Astrocyte (in vitro differentiated cells and primary cell): ENCODE data around the gene GRIP1. TPM values are rescaled to one million over a fixed set of nuclear protein-coding genes. Genes with fewer than 3 reads are reported as not detected.

Source experiments
- DNase-seq: peaks from one replicate; pipeline ENCODE4 v3.0.0-alpha.2; 2010; ENCODE audit warnings: low read depth
- FAIRE-seq: peaks from 2 replicates; lab custom pipeline; 2011; peaks lifted over from hg19 to GRCh38; lab: Jason Lieb, UNC
- H2AFZ ChIP-seq: 2 replicates; pipeline ENCODE4 v1.6.0; 2012; ENCODE audit warnings: low read depth, low read length, inconsistent platforms
- H3K27ac ChIP-seq: 2 replicates; pipeline ENCODE4 v1.5.1; 2011; ENCODE audit warnings: low read depth, low read length, inconsistent platforms
- H3K27me3 ChIP-seq: 2 replicates; pipeline ENCODE4 v1.6.0; 2011; ENCODE audit warnings: low read length, inconsistent platforms; ENCODE audit not compliant: insufficient read depth
- H3K36me3 ChIP-seq: 2 replicates; pipeline ENCODE4 v1.5.1; 2011; ENCODE audit warnings: low read length, inconsistent platforms; ENCODE audit not compliant: insufficient read depth
- H3K4me1 ChIP-seq: 2 replicates; pipeline ENCODE4 v1.5.1; 2011; ENCODE audit warnings: low read length, inconsistent platforms; ENCODE audit not compliant: insufficient read depth
- H3K4me2 ChIP-seq: 2 replicates; pipeline ENCODE4 v1.6.0; 2012; ENCODE audit warnings: low read length, inconsistent platforms
- H3K4me3 ChIP-seq: 2 replicates; pipeline ENCODE4 v1.5.1; 2011; ENCODE audit warnings: low read depth, mild to moderate bottlenecking, low read length, inconsistent platforms; ENCODE audit not compliant: insufficient read depth
- H3K79me2 ChIP-seq: 2 replicates; pipeline ENCODE4 v1.6.0; 2012; ENCODE audit warnings: mild to moderate bottlenecking, low read length, inconsistent platforms; ENCODE audit not compliant: insufficient read depth
- H3K9ac ChIP-seq: 2 replicates; pipeline ENCODE4 v1.6.0; 2012; ENCODE audit warnings: mild to moderate bottlenecking, low read length, inconsistent platforms
- H3K9me3 ChIP-seq: 2 replicates; pipeline ENCODE4 v1.5.1; 2012; ENCODE audit warnings: low read depth, mild to moderate bottlenecking, low read length, inconsistent platforms; ENCODE audit not compliant: insufficient read depth
- H4K20me1 ChIP-seq: 2 replicates; pipeline ENCODE4 v1.6.0; 2012; ENCODE audit warnings: low read length, inconsistent platforms; ENCODE audit not compliant: insufficient read depth
- H3K27ac Mint-ChIP-seq: one replicate; pipeline ENCODE4 v1.8.0; 2021; ENCODE audit warnings: mild to moderate bottlenecking, mixed read lengths; ENCODE audit not compliant: unreplicated experiment
- H3K27me3 Mint-ChIP-seq: one replicate; pipeline ENCODE4 v1.8.0; 2021; ENCODE audit warnings: low read depth, mixed read lengths; ENCODE audit not compliant: unreplicated experiment
- H3K36me3 Mint-ChIP-seq: one replicate; pipeline ENCODE4 v1.8.0; 2021; ENCODE audit warnings: low read depth, mixed read lengths; ENCODE audit not compliant: unreplicated experiment
- H3K4me1 Mint-ChIP-seq: one replicate; pipeline ENCODE4 v1.8.0; 2021; ENCODE audit warnings: low read depth, mixed read lengths; ENCODE audit not compliant: unreplicated experiment
- H3K4me3 Mint-ChIP-seq: one replicate; pipeline ENCODE4 v1.8.0; 2021; ENCODE audit warnings: mild to moderate bottlenecking, moderate library complexity, mixed read lengths; ENCODE audit not compliant: unreplicated experiment
- H3K9me3 Mint-ChIP-seq: one replicate; pipeline ENCODE4 v1.8.0; 2021; ENCODE audit warnings: mild to moderate bottlenecking, mixed read lengths; ENCODE audit not compliant: unreplicated experiment
- EZH2 ChIP-seq: IDR thresholded peaks from 2 replicates; pipeline ENCODE4 v1.6.1; 2012; ENCODE audit warnings: mild to moderate bottlenecking, low read length, inconsistent platforms; ENCODE audit not compliant: insufficient read depth
- total RNA-seq: library from RNA; stranded (reverse); gene quantifications from 2 replicates; pipeline ENCODE4 v1.2.1, GENCODE V29; 2021
- TF ChIP-seq, protein P1 (sequence below): IDR thresholded peaks from 2 replicates; pipeline ENCODE4 v1.5.1; 2011; ENCODE audit warnings: low read depth, mild to moderate bottlenecking, inconsistent platforms, low read length, moderate library complexity; ENCODE audit not compliant: insufficient read depth

The GRIP1 gene
- total RNA-seq, 1 donor from 2014 or later = 16.7 TPM

DNA sequence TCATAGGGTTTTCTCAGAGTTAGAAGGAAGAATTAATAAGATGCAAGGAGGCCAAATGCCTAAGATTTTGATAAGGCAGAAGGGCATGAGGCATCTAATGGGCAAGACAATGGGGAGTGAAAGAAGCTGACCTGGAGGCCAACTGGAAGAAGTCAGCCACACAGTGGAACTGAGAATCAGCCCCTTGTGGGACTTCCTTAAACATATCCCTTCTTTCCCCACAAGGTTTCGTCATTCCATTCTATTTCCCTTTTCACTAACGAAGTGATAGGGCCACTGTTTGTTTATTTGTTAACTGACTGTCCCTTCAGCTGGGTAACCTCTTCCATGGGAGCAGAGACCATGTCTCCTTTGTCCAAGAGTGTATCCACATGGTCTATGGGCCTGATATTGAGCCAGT lies 290.4 kb downstream of the GRIP1 start:
- H3K4me2 ChIP-seq = no peak overlapping the region
- H3K36me3 Mint-ChIP-seq = peaks cover 2% of the 10 kb centered on the region
- H3K27ac Mint-ChIP-seq = no peak overlapping the region
- no peak overlapping the region for H3K9ac ChIP-seq
- FAIRE-seq = no peak
- DNase-seq = no peak
- H3K36me3 ChIP-seq = no peaks in the 10 kb centered on the region
- H2AFZ ChIP-seq = no peak overlapping the region
- H3K4me3 Mint-ChIP-seq = no peak overlapping the region
- H3K9me3 Mint-ChIP-seq = no peaks in the 10 kb centered on the region
- TF ChIP-seq, protein P1, sequence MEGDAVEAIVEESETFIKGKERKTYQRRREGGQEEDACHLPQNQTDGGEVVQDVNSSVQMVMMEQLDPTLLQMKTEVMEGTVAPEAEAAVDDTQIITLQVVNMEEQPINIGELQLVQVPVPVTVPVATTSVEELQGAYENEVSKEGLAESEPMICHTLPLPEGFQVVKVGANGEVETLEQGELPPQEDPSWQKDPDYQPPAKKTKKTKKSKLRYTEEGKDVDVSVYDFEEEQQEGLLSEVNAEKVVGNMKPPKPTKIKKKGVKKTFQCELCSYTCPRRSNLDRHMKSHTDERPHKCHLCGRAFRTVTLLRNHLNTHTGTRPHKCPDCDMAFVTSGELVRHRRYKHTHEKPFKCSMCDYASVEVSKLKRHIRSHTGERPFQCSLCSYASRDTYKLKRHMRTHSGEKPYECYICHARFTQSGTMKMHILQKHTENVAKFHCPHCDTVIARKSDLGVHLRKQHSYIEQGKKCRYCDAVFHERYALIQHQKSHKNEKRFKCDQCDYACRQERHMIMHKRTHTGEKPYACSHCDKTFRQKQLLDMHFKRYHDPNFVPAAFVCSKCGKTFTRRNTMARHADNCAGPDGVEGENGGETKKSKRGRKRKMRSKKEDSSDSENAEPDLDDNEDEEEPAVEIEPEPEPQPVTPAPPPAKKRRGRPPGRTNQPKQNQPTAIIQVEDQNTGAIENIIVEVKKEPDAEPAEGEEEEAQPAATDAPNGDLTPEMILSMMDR = no peak
- TF ChIP-seq EZH2 = no peak
- H3K4me1 Mint-ChIP-seq = no peaks in the 10 kb centered on the region
- no peaks in the 10 kb centered on the region for H3K27me3 Mint-ChIP-seq
- no peaks in the 10 kb centered on the region for H3K79me2 ChIP-seq
- no peaks in the 10 kb centered on the region for H3K4me1 ChIP-seq
- H3K4me3 ChIP-seq = no peak overlapping the region
- no peaks in the 10 kb centered on the region for H4K20me1 ChIP-seq
- H3K9me3 ChIP-seq = no peaks in the 10 kb centered on the region
- no peaks in the 10 kb centered on the region for H3K27me3 ChIP-seq
- no peak overlapping the region for H3K27ac ChIP-seq

DNA sequence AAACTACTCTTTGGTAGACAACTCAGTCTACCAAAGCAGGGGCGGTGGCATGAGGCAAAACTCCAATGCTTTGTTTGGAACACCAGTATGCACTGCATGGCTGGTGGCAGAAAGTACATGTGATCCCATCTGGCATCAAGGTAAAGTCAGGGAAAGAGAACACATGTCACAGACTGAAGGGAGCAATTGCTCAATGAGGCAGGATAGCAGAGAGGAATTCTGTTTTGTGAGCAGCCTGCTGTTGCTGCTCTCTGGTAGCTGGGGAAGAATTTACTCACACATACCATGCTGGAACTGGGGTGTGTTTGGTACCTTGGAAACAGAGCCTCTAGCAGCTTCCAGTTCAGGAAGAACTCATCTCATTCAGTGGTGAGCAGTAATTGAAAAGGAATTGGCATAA lies 291.8 kb downstream of the GRIP1 start:
- H3K9ac ChIP-seq = no peak overlapping the region
- no peaks in the 10 kb centered on the region for H3K4me1 ChIP-seq
- H4K20me1 ChIP-seq = no peaks in the 10 kb centered on the region
- FAIRE-seq (no peak), DNase-seq (no peak)
- Mint-ChIP-seq H3K4me3 (no peak overlapping the region), H3K27me3 (no peaks in the 10 kb centered on the region), H3K4me1 (no peaks in the 10 kb centered on the region), H3K9me3 (no peaks in the 10 kb centered on the region), H3K36me3 (peaks cover 2% of the 10 kb centered on the region), H3K27ac (no peak overlapping the region)
- H3K27ac ChIP-seq = no peak overlapping the region
- no peak overlapping the region for H2AFZ ChIP-seq
- H3K4me2 ChIP-seq = no peak overlapping the region
- TF ChIP-seq, protein P1 = no peak
- TF ChIP-seq EZH2 = no peak
- no peaks in the 10 kb centered on the region for H3K79me2 ChIP-seq
- no peak overlapping the region for H3K4me3 ChIP-seq
- H3K9me3 ChIP-seq = no peaks in the 10 kb centered on the region
- H3K27me3 ChIP-seq = no peaks in the 10 kb centered on the region
- no peaks in the 10 kb centered on the region for H3K36me3 ChIP-seq

DNA sequence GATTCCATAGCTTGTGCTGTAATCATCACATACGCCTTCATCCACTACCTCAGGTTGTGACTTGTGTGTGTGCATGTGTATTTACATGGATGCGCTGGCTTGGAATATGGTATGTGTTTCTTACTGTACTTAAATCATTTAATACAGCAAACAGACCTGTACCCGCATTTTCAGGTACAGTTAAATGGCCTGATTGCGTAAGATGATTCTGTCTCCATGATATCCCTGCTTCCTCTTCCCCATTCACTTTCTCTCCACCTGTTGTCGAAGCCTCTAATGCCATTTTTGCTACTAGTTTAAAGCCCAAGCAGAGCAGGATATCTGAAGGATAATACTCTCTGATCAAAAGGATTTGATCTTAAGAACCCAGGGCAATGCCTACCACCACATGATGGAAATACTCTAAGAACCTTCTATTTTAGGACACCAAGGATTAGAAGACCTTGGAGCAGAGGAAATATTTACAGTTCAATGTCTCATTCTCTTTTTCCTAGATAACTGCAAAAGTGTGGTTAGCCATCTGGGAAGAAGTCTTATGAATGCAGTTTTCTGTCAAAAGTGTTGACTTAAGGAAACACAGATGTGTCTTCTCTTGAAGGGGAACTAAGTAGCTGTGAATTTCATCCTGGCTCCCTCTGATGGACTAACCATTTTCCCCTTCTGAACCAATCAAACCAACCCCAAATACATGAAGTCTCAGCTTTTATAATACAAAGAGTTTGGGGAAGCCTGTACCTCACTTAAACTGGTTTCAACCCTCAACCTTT lies 297.9 kb downstream of the GRIP1 start:
- H3K9ac ChIP-seq = no peak overlapping the region
- no peaks in the 10 kb centered on the region for H3K79me2 ChIP-seq
- H3K4me3 ChIP-seq = no peak overlapping the region
- no peaks in the 10 kb centered on the region for H3K9me3 ChIP-seq
- TF ChIP-seq, protein P1 = no peak
- no peak for TF ChIP-seq EZH2
- H3K27me3 Mint-ChIP-seq = no peaks in the 10 kb centered on the region
- no peak for DNase-seq
- H2AFZ ChIP-seq = no peak overlapping the region
- H3K9me3 Mint-ChIP-seq = no peaks in the 10 kb centered on the region
- H3K36me3 ChIP-seq = no peaks in the 10 kb centered on the region
- no peak for FAIRE-seq
- no peak overlapping the region for H3K27ac Mint-ChIP-seq
- no peaks in the 10 kb centered on the region for H3K4me1 Mint-ChIP-seq
- H3K27me3 ChIP-seq = no peaks in the 10 kb centered on the region
- no peaks in the 10 kb centered on the region for H3K4me1 ChIP-seq
- no peak overlapping the region for H3K4me2 ChIP-seq
- no peaks in the 10 kb centered on the region for H3K36me3 Mint-ChIP-seq
- no peaks in the 10 kb centered on the region for H4K20me1 ChIP-seq
- H3K4me3 Mint-ChIP-seq = no peak overlapping the region
- no peak overlapping the region for H3K27ac ChIP-seq
